ENCODE results near the gene PCDHB10.
"Not testable (repeated sequence)": the region's sequence is repeated elsewhere in the genome, so short reads cannot be mapped to it uniquely, and the experiment has no call there.

DNA sequence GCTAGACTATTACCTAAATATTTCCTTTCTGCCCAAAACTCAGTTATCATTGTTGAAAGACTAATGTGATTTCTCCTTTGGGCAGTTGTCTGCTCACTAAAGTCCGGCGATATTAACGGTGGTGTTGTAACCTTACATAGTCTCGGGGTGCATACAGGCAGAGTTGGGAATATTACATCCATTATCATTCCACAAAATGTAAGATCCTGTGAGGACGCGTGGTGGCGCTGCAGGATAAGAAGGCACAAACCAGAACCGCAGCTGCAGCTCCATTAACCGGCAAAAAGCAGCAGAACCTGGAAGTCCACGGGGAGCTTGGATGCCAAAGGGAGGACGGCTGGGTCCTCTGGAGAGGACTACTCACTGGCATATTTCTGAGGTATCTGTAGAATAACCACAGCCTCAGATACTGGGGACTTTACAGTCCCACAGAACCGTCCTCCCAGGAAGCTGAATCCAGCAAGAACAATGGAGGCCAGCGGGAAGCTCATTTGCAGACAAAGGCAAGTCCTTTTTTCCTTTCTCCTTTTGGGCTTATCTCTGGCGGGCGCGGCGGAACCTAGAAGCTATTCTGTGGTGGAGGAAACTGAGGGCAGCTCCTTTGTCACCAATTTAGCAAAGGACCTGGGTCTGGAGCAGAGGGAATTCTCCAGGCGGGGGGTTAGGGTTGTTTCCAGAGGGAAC lies 21.6 kb downstream of the PCDHB10 start, which contains the start of gene PCDHB13:
- not testable (repeated sequence) for TF ChIP-seq POLR2A (IDR thresholded peaks at IDR 0.05; ENCODE audit: low read depth, low read length); TAF1 (IDR thresholded peaks at IDR 0.05; ENCODE audit: low read depth, low read length); POLR2AphosphoS5 (IDR thresholded peaks at IDR 0.05; ENCODE audit: low read depth, low read length); PAX5 (IDR thresholded peaks at IDR 0.05; ENCODE audit: insufficient read depth, low read length, severe bottlenecking); SPI1 (IDR thresholded peaks at IDR 0.05; ENCODE audit: low read depth, low read length); POU2F2 (IDR thresholded peaks at IDR 0.05; ENCODE audit: low read depth, low read length)

Measured in GM12891 (cell line).